ENCODE measurements around the gene CLINT1.

DNA sequence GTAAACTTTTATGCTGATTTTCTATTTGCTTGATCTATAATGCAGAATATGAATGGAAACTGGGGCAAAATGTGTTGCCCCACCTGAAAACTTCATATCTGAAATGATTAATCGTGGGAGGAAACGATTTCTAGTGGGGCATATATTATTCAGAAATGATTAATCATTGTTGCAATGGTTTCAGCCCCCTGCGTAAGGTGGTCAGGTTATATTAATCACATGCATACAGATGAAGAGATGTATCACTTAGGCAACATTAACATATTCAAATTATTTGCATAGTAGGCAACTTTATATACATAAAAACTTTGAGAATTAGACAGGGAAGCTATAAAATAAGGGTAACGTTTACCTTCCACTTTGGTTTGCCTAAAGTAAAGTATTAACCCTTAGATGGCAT is 65.6 kb downstream of the CLINT1 start:
- no peak for TF ChIP-seq POLR2A (IDR thresholded peaks at IDR 0.05)
- TF ChIP-seq, protein P1, sequence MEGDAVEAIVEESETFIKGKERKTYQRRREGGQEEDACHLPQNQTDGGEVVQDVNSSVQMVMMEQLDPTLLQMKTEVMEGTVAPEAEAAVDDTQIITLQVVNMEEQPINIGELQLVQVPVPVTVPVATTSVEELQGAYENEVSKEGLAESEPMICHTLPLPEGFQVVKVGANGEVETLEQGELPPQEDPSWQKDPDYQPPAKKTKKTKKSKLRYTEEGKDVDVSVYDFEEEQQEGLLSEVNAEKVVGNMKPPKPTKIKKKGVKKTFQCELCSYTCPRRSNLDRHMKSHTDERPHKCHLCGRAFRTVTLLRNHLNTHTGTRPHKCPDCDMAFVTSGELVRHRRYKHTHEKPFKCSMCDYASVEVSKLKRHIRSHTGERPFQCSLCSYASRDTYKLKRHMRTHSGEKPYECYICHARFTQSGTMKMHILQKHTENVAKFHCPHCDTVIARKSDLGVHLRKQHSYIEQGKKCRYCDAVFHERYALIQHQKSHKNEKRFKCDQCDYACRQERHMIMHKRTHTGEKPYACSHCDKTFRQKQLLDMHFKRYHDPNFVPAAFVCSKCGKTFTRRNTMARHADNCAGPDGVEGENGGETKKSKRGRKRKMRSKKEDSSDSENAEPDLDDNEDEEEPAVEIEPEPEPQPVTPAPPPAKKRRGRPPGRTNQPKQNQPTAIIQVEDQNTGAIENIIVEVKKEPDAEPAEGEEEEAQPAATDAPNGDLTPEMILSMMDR (IDR thresholded peaks at IDR 0.05), result no peak
